Raji (cell line): ENCODE data around the gene ACTR3.

Experiments used
- POLR2A ChIP-seq: IDR thresholded peaks from 2 replicates; pipeline ENCODE4 v1.6.1; 2011; ENCODE audit warnings: low read depth, low read length, control low read depth; ENCODE audit not compliant: insufficient read depth

ACTR3 gene

GRCh38 chr2:113869253-113869652 is 20.6 kb upstream of the ACTR3 start:
- TF ChIP-seq POLR2A, result no peak

GRCh38 chr2:113872201-113872600 is 17.7 kb upstream of the ACTR3 start:
- no peak for TF ChIP-seq POLR2A

- TF ChIP-seq POLR2A, result no peak
These were observed 16.0 kb upstream of the ACTR3 start for GRCh38 chr2:113873867-113874266.

- TF ChIP-seq POLR2A, result no peak
These were observed 14.8 kb upstream of the ACTR3 start for GRCh38 chr2:113875135-113875534.

GRCh38 chr2:113876503-113877387 is 13.1 kb upstream of the ACTR3 start:
- TF ChIP-seq POLR2A, result no peak

- no peak for TF ChIP-seq POLR2A
These were observed 11.9 kb upstream of the ACTR3 start for GRCh38 chr2:113877711-113878598.

- no peak for TF ChIP-seq POLR2A
These were observed 11.1 kb upstream of the ACTR3 start for GRCh38 chr2:113878743-113879142.

GRCh38 chr2:113879457-113879856 is 10.4 kb upstream of the ACTR3 start:
- TF ChIP-seq POLR2A, result no peak

GRCh38 chr2:113886479-113887008 is 3.3 kb upstream of the ACTR3 start:
- peak; percentile 64 for TF ChIP-seq POLR2A

- no peak for TF ChIP-seq POLR2A
These were observed 2.7 kb upstream of the ACTR3 start for GRCh38 chr2:113887009-113887792.

GRCh38 chr2:113888641-113889470 is 1.0 kb upstream of the ACTR3 start:
- no peak for TF ChIP-seq POLR2A

- peak; percentile 63 for TF ChIP-seq POLR2A
These were observed 655 bp downstream of the ACTR3 start for GRCh38 chr2:113890253-113891235.

- TF ChIP-seq POLR2A, result no peak
These were observed 1.5 kb downstream of the ACTR3 start for GRCh38 chr2:113891265-113891959.
